MCF 10A (cell line): ENCODE measurements around the gene SMG6. TPM values are rescaled to one million over a fixed set of nuclear protein-coding genes. Genes with fewer than 3 reads are reported as not detected.

Experiments
- BruUV-seq: library from RNA; stranded (reverse); fragments of 400-500 nt; replicated peaks from 2 replicates; lab custom pipeline; 2021; lab: Mats Ljungman, UMichigan
- CTCF ChIA-PET: fragments of 300-600 bp; sonication (Branson Sonifier 250); formaldehyde crosslinking; extraction: SDS; loops from one replicate; lab custom pipeline; 2021; ENCODE audit warnings: antibody characterized with exemption, inconsistent platforms; lab: Yijun Ruan, JAX
- POLR2A ChIA-PET: fragments of 300-600, 350-650 bp; sonication (Branson Sonifier 250); formaldehyde crosslinking; extraction: SDS; loops from one replicate; lab custom pipeline; 2020; ENCODE audit warnings: antibody characterized with exemption, inconsistent platforms; lab: Yijun Ruan, JAX
- DNase-seq: peaks from one replicate; pipeline ENCODE4 v3.0.0-alpha.2; 2018; ENCODE audit not compliant: unreplicated experiment
- H3K27ac Mint-ChIP-seq: one replicate; pipeline ENCODE4 v1.8.0; 2022; ENCODE audit warnings: mild to moderate bottlenecking, low read depth, mixed read lengths; ENCODE audit not compliant: unreplicated experiment
- H3K27me3 Mint-ChIP-seq: one replicate; pipeline ENCODE4 v1.8.0; 2022; ENCODE audit warnings: mixed read lengths; ENCODE audit not compliant: insufficient read depth, unreplicated experiment
- H3K36me3 Mint-ChIP-seq: one replicate; pipeline ENCODE4 v1.8.0; 2022; ENCODE audit warnings: mild to moderate bottlenecking, moderate library complexity, mixed read lengths; ENCODE audit not compliant: insufficient read depth, unreplicated experiment
- H3K4me1 Mint-ChIP-seq: one replicate; pipeline ENCODE4 v1.8.0; 2022; ENCODE audit warnings: mixed read lengths; ENCODE audit not compliant: insufficient read depth, unreplicated experiment
- H3K4me3 Mint-ChIP-seq: one replicate; pipeline ENCODE4 v1.8.0; 2022; ENCODE audit warnings: mild to moderate bottlenecking, moderate library complexity, mixed read lengths; ENCODE audit not compliant: unreplicated experiment
- H3K9me3 Mint-ChIP-seq: one replicate; pipeline ENCODE4 v1.8.0; 2022; ENCODE audit warnings: mixed read lengths; ENCODE audit not compliant: unreplicated experiment
- intact Hi-C: fragments of 100-400 bp; cut with micrococcal nuclease; formaldehyde crosslinking; loops from 2 replicates; pipeline ENCODE4 v1.14.1; 2022
- total RNA-seq: library from RNA; stranded (reverse); gene quantifications from 2 replicates; pipeline ENCODE4 v1.2.3, GENCODE V29; 2022
- TF ChIP-seq, protein P1 (sequence below): fragments of 200-600 bp; IDR thresholded peaks from one replicate; pipeline ENCODE4 v1.8.0; 2022; ENCODE audit warnings: antibody characterized with exemption, mild to moderate bottlenecking; ENCODE audit not compliant: unreplicated experiment

Gene SMG6
- total RNA-seq, 1 experiment from 2014 or later, result 17.0 TPM

DNA sequence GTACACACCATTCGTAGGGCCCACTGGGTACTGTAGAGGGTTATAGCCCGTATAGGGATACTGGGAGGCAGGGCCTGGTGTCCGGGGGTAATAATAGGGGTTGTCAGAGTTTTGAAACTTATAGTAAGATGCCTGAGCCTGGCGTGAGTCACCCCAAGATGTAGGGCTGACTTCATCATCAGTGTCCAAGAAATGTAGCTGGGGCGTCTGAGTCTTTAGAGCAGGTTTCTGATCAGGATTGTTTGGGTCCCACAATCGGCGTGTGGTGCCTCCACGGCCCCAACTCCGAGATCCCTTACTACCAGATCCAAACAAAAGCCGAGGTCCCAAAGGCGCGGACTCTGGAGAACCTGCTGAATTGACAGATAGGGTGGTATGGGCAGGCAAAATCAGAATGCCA is 4.4 kb downstream of the SMG6 start:
- POLR2A ChIA-PET, result no interaction called here
- intact Hi-C loops, result no loop called here
- TF ChIP-seq, protein P1, sequence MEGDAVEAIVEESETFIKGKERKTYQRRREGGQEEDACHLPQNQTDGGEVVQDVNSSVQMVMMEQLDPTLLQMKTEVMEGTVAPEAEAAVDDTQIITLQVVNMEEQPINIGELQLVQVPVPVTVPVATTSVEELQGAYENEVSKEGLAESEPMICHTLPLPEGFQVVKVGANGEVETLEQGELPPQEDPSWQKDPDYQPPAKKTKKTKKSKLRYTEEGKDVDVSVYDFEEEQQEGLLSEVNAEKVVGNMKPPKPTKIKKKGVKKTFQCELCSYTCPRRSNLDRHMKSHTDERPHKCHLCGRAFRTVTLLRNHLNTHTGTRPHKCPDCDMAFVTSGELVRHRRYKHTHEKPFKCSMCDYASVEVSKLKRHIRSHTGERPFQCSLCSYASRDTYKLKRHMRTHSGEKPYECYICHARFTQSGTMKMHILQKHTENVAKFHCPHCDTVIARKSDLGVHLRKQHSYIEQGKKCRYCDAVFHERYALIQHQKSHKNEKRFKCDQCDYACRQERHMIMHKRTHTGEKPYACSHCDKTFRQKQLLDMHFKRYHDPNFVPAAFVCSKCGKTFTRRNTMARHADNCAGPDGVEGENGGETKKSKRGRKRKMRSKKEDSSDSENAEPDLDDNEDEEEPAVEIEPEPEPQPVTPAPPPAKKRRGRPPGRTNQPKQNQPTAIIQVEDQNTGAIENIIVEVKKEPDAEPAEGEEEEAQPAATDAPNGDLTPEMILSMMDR, result no peak
- BruUV-seq, result no TSS peak
- no peaks in the 10 kb centered on the region for H3K9me3 Mint-ChIP-seq
- peaks cover 28% of the 10 kb centered on the region for H3K4me1 Mint-ChIP-seq
- no peak overlapping the region for H3K27ac Mint-ChIP-seq
- DNase-seq, result no peak
- no peak overlapping the region for H3K4me3 Mint-ChIP-seq
- H3K36me3 Mint-ChIP-seq, result peaks cover 50% of the 10 kb centered on the region
- CTCF ChIA-PET, result interaction anchor here (1.0 kb wide), 1 partner anchor 54 kb away, joined by 4 read pairs; no protein-coding TSS in a partner anchor
- no peaks in the 10 kb centered on the region for H3K27me3 Mint-ChIP-seq

DNA sequence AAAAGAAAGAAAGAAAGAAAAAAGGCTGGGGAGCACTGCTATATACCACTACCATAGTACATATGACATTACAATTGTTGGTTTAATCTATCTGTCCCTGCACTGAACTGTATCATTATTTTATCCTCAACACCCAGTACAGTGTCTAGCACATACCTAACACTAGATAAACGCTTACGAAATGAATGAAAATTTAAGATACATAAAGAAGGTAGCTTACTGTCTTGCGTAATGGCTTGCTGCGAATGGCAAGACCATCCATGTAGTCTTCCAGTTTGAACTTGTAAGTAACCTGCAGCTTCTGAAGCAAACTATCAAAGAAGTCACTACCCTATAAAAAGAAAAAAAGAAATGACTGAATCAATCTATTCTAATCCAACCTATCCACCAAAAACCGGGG is 6.6 kb downstream of the SMG6 start:
- no TSS peak for BruUV-seq
- Mint-ChIP-seq H3K4me1 (peaks cover 28% of the 10 kb centered on the region), H3K4me3 (no peak overlapping the region), H3K27ac (no peak overlapping the region), H3K36me3 (peaks cover 57% of the 10 kb centered on the region), H3K9me3 (no peaks in the 10 kb centered on the region), H3K27me3 (no peaks in the 10 kb centered on the region)
- DNase-seq, result no peak
- TF ChIP-seq, protein P1, result no peak
- ChIA-PET CTCF (interaction anchor here (0.6 to 1.2 kb wide), 4 partner anchors 14 to 477 kb away, joined by 3 to 5 read pairs (median 3); no protein-coding TSS in a partner anchor), POLR2A (interaction anchor here (0.6 to 2.2 kb wide), 2 partner anchors 39 to 79 kb away, joined by 3 to 7 read pairs; partner anchors contain the start of gene TSR1)
- intact Hi-C loops, result no loop called here

DNA sequence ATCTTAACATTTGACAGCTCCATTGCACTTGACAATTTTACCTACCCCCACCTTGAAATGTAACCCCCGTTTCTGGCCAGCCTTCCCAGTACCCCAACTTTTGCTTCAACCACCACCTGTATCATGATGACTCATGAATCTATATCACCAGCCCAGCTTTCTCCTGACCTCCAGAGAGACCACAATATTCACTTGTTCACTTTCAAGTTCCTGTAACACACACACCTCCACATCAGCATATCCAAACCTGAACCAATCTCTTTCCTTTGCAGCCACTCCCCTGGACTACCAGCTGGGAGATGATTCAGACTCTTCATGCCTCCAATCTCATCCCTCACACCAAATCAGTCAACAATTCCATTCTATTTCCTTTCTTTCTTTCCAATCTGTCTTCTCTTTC is 8.0 kb downstream of the SMG6 start:
- H3K9me3 Mint-ChIP-seq, result no peaks in the 10 kb centered on the region
- no TSS peak for BruUV-seq
- TF ChIP-seq, protein P1, result no peak
- peaks cover 67% of the 10 kb centered on the region for H3K36me3 Mint-ChIP-seq
- H3K27ac Mint-ChIP-seq, result no peak overlapping the region
- DNase-seq, result no peak
- POLR2A ChIA-PET, result interaction anchor here (0.8 to 1.2 kb wide), 3 partner anchors 8 to 13 kb away, joined by 3 to 4 read pairs (median 4); partner anchors contain the start of genes SMG6 and SRR
- no peaks in the 10 kb centered on the region for H3K27me3 Mint-ChIP-seq
- intact Hi-C loops, result no loop called here
- H3K4me1 Mint-ChIP-seq, result peaks cover 28% of the 10 kb centered on the region
- no peak overlapping the region for H3K4me3 Mint-ChIP-seq
- CTCF ChIA-PET, result interaction anchor here (0.5 to 0.8 kb wide), 2 partner anchors 9 to 241 kb away, joined by 3 to 6 read pairs; partner anchors contain the start of gene HIC1

DNA sequence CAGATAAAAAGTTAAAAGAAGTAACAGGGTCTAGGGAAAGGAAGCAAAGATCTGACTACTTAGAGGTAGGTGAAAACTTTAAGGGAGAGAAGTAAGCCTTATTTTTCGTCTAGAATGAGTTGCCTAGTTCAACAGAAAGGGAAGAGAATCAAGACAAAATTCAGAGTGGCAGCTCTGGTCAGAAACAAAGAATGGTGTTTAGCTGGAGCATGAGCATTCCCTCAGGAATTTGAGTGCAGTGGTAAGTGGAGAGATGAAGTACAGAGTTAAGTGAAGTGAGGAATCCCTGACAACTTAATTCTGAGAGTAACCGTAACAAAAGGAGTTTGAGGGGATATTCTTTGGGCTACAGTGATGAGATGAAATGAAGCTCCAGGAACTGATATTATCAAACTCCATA is 11.5 kb downstream of the SMG6 start:
- Mint-ChIP-seq H3K27me3 (no peaks in the 10 kb centered on the region), H3K4me1 (peaks cover 16% of the 10 kb centered on the region), H3K27ac (no peak overlapping the region), H3K4me3 (no peak overlapping the region), H3K36me3 (peaks cover 72% of the 10 kb centered on the region), H3K9me3 (no peaks in the 10 kb centered on the region)
- ChIA-PET CTCF (no interaction called here), POLR2A (interaction anchor here (0.6 to 3.6 kb wide), 2 partner anchors 11 to 13 kb away, joined by 3 to 20 read pairs; partner anchors contain the start of genes SMG6 and SRR)
- TF ChIP-seq, protein P1, result no peak
- no peak for DNase-seq
- BruUV-seq, result no TSS peak
- intact Hi-C loops, result no loop called here
